ENCODE results near the gene USP5.
"Not testable (repeated sequence)": the region's sequence is repeated elsewhere in the genome, so short reads cannot be mapped to it uniquely, and the experiment has no call there.

Gene USP5

GRCh38 chr12:6886206-6886999, 34.5 kb downstream of the USP5 start:
- in situ Hi-C loops (cut with HindIII; ENCODE audit: low sequenced_read_pairs) = loop anchor here (5.0 kb wide), 1 partner anchor 41 kb away; the partner anchor contains the start of gene ATN1

GRCh38 chr12:6887460-6887859, 35.5 kb downstream of the USP5 start:
- in situ Hi-C loops (cut with HindIII; ENCODE audit: low sequenced_read_pairs) = loop anchor here (5.0 kb wide), 1 partner anchor 40 kb away; the partner anchor contains the start of gene ATN1

GRCh38 chr12:6888360-6888759, 36.4 kb downstream of the USP5 start:
- in situ Hi-C loops (cut with HindIII; ENCODE audit: low sequenced_read_pairs) = loop anchor here (5.0 kb wide), 1 partner anchor 39 kb away; the partner anchor contains the start of gene ATN1

GRCh38 chr12:6888794-6889193, 36.8 kb downstream of the USP5 start:
- in situ Hi-C loops (cut with HindIII; ENCODE audit: low sequenced_read_pairs) = loop anchor here (5.0 kb wide), 1 partner anchor 39 kb away; the partner anchor contains the start of gene ATN1

- in situ Hi-C loops (cut with HindIII; ENCODE audit: low sequenced_read_pairs) = loop anchor here (5.0 kb wide), 1 partner anchor 37 kb away; the partner anchor contains the start of gene ATN1
Observed at GRCh38 chr12:6889775-6890573, 38.0 kb downstream of the USP5 start.

- in situ Hi-C loops (cut with HindIII; ENCODE audit: low sequenced_read_pairs) = no loop called here
Observed at GRCh38 chr12:6890789-6891645, 39.1 kb downstream of the USP5 start.

GRCh38 chr12:6891646-6892001, 39.7 kb downstream of the USP5 start:
- in situ Hi-C loops (cut with HindIII; ENCODE audit: low sequenced_read_pairs) = no loop called here

- in situ Hi-C loops (cut with HindIII; ENCODE audit: low sequenced_read_pairs) = not testable (repeated sequence)
Observed at GRCh38 chr12:6892683-6893082, 40.7 kb downstream of the USP5 start.

GRCh38 chr12:6894321-6894720, 42.4 kb downstream of the USP5 start:
- in situ Hi-C loops (cut with HindIII; ENCODE audit: low sequenced_read_pairs) = no loop called here

- in situ Hi-C loops (cut with HindIII; ENCODE audit: low sequenced_read_pairs) = no loop called here
Observed at GRCh38 chr12:6896846-6897435, 45.0 kb downstream of the USP5 start.

GRCh38 chr12:6899427-6899826, 47.5 kb downstream of the USP5 start:
- in situ Hi-C loops (cut with HindIII; ENCODE audit: low sequenced_read_pairs) = no loop called here

GRCh38 chr12:6899837-6900519, 48.0 kb downstream of the USP5 start:
- in situ Hi-C loops (cut with HindIII; ENCODE audit: low sequenced_read_pairs) = no loop called here

- in situ Hi-C loops (cut with HindIII; ENCODE audit: low sequenced_read_pairs) = no loop called here
Observed at GRCh38 chr12:6902448-6902847, 50.5 kb downstream of the USP5 start.

GRCh38 chr12:6903722-6904121, 51.8 kb downstream of the USP5 start:
- in situ Hi-C loops (cut with HindIII; ENCODE audit: low sequenced_read_pairs) = no loop called here

- in situ Hi-C loops (cut with HindIII; ENCODE audit: low sequenced_read_pairs) = no loop called here
Observed at GRCh38 chr12:6904280-6905276, 52.6 kb downstream of the USP5 start, which contains the start of gene LRRC23. LRRC23 (plus strand) TSS chr12:6904822; CDS start chr12:6905634, 812 bp downstream.

GRCh38 chr12:6905414-6906040, 53.6 kb downstream of the USP5 start:
- in situ Hi-C loops (cut with HindIII; ENCODE audit: low sequenced_read_pairs) = no loop called here

- in situ Hi-C loops (cut with HindIII; ENCODE audit: low sequenced_read_pairs) = not testable (repeated sequence)
Observed at GRCh38 chr12:6908141-6908540, 56.2 kb downstream of the USP5 start.

Data from endothelial cell of hepatic sinusoid (primary cell).